H9 (cell line): ENCODE data around the gene OSGIN1. TPM values are rescaled to one million over a fixed set of nuclear protein-coding genes. Genes with fewer than 3 reads are reported as not detected.

Experiments
- DNase-seq: peaks from one replicate; pipeline ENCODE4 v3.0.0-alpha.2; 2017
- H2AFZ ChIP-seq: one replicate; pipeline ENCODE4 v1.6.1; 2013; ENCODE audit warnings: mild to moderate bottlenecking, low read length, control low read depth, moderate library complexity
- H2AK5ac ChIP-seq: 2 replicates; pipeline ENCODE4 v1.6.1; 2013; ENCODE audit warnings: low read length, control low read depth, mixed read lengths; ENCODE audit not compliant: insufficient read length
- H2BK120ac ChIP-seq: one replicate; pipeline ENCODE4 v1.6.1; 2013; ENCODE audit warnings: low read depth, mild to moderate bottlenecking, low read length, control low read depth, inconsistent platforms; ENCODE audit not compliant: poor library complexity, severe bottlenecking
- H2BK12ac ChIP-seq: 2 replicates; pipeline ENCODE4 v1.6.1; 2013; ENCODE audit warnings: low read length, control low read depth, mixed read lengths, low read depth; ENCODE audit not compliant: insufficient read length
- H2BK15ac ChIP-seq: 2 replicates; pipeline ENCODE4 v1.6.1; 2013; ENCODE audit warnings: low read depth, low read length, control low read depth
- H2BK20ac ChIP-seq: one replicate; pipeline ENCODE4 v1.6.1; 2013; ENCODE audit warnings: low read depth, mild to moderate bottlenecking, low read length, control low read depth, inconsistent platforms; ENCODE audit not compliant: poor library complexity, severe bottlenecking
- H2BK5ac ChIP-seq: 2 replicates; pipeline ENCODE4 v1.6.1; 2013; ENCODE audit warnings: low read length, control low read depth, mixed read lengths; ENCODE audit not compliant: insufficient read length
- H3K14ac ChIP-seq: 2 replicates; pipeline ENCODE4 v1.6.1; 2013; ENCODE audit warnings: low read length, control low read depth; ENCODE audit not compliant: insufficient read depth
- H3K18ac ChIP-seq: 2 replicates; pipeline ENCODE4 v1.6.1; 2013; ENCODE audit warnings: low read depth, mild to moderate bottlenecking, mixed read lengths, low read length, control low read depth; ENCODE audit not compliant: insufficient read length
- H3K23ac ChIP-seq: 2 replicates; pipeline ENCODE4 v1.6.1; 2013; ENCODE audit warnings: low read length, control low read depth, mixed read lengths, low read depth; ENCODE audit not compliant: insufficient read length
- H3K23me2 ChIP-seq: 2 replicates; pipeline ENCODE4 v1.6.1; 2013; ENCODE audit warnings: low read depth, mild to moderate bottlenecking, mixed read lengths, low read length, control low read depth; ENCODE audit not compliant: insufficient read length, poor library complexity, severe bottlenecking
- H3K27ac ChIP-seq: 2 replicates; pipeline ENCODE4 v1.5.1; 2013; ENCODE audit warnings: low read length, control low read depth, mixed read lengths, low read depth; ENCODE audit not compliant: insufficient read length
- H3K27me3 ChIP-seq: 2 replicates; pipeline ENCODE4 v1.6.1; 2013; ENCODE audit warnings: low read length, control low read depth, inconsistent platforms; ENCODE audit not compliant: insufficient read depth
- H3K4ac ChIP-seq: 2 replicates; pipeline ENCODE4 v1.6.1; 2013; ENCODE audit warnings: low read depth, mild to moderate bottlenecking, control low read depth, inconsistent platforms, low read length, moderate library complexity
- H3K4me1 ChIP-seq: 2 replicates; pipeline ENCODE4 v1.6.1; 2013; ENCODE audit warnings: low read length, control low read depth, inconsistent platforms; ENCODE audit not compliant: insufficient read depth
- H3K4me2 ChIP-seq: 2 replicates; pipeline ENCODE4 v1.6.1; 2013; ENCODE audit warnings: low read length, control low read depth, mixed read lengths; ENCODE audit not compliant: insufficient read length, insufficient read depth
- H3K56ac ChIP-seq: 2 replicates; pipeline ENCODE4 v1.6.1; 2013; ENCODE audit warnings: low read depth, mild to moderate bottlenecking, mixed read lengths, low read length, control low read depth; ENCODE audit not compliant: insufficient read length
- H3K79me1 ChIP-seq: 2 replicates; pipeline ENCODE4 v1.6.1; 2013; ENCODE audit warnings: low read depth, mild to moderate bottlenecking, moderate library complexity, low read length, control low read depth, inconsistent platforms; ENCODE audit not compliant: insufficient read depth, poor library complexity, severe bottlenecking
- H3K79me2 ChIP-seq: 2 replicates; pipeline ENCODE4 v1.6.1; 2013; ENCODE audit warnings: low read length, control low read depth, inconsistent platforms; ENCODE audit not compliant: insufficient read depth
- H3K9ac ChIP-seq: 2 replicates; pipeline ENCODE4 v1.6.1; 2013; ENCODE audit warnings: low read length, control low read depth, mixed read lengths; ENCODE audit not compliant: insufficient read length; ENCODE audit errors: extremely low read depth
- H3K9me3 ChIP-seq: one replicate; pipeline ENCODE4 v1.6.1; 2013; ENCODE audit warnings: low read depth, low read length, inconsistent platforms; ENCODE audit not compliant: control insufficient read depth
- H3T11ph ChIP-seq: one replicate; pipeline ENCODE4 v1.6.1; 2013; ENCODE audit warnings: mild to moderate bottlenecking, low read length, control low read depth, inconsistent platforms
- H4K20me1 ChIP-seq: one replicate; pipeline ENCODE4 v1.6.1; 2013; ENCODE audit not compliant: control insufficient read depth, insufficient read length, insufficient read depth
- H4K5ac ChIP-seq: 2 replicates; pipeline ENCODE4 v1.6.1; 2013; ENCODE audit warnings: low read depth, mild to moderate bottlenecking, mixed read lengths, low read length, control low read depth; ENCODE audit not compliant: insufficient read length
- H4K8ac ChIP-seq: replicated peaks from 2 replicates; pipeline ENCODE4 v1.6.1; 2013; ENCODE audit warnings: low read length, control low read depth, mixed read lengths, low read depth; ENCODE audit not compliant: insufficient read length
- H4K91ac ChIP-seq: 2 replicates; pipeline ENCODE4 v1.6.1; 2013; ENCODE audit warnings: low read depth, mild to moderate bottlenecking, moderate library complexity, mixed read lengths, low read length, control low read depth; ENCODE audit not compliant: insufficient read length
- H3K27ac Mint-ChIP-seq, 3 experiments: 2 replicates in 2 of 3; 3 replicates in 1 of 3; pipeline ENCODE4 v1.8.0; 2020 to 2021; ENCODE audit warnings: mixed read lengths in 3 of 3, mild to moderate bottlenecking in 1 of 3, moderate library complexity in 1 of 3
- H3K27me3 Mint-ChIP-seq: 2 replicates; pipeline ENCODE4 v1.8.0; 2021; ENCODE audit warnings: low read depth, mild to moderate bottlenecking, moderate library complexity, mixed read lengths
- H3K36me3 Mint-ChIP-seq, 3 experiments: 2 replicates in 2 of 3; 3 replicates in 1 of 3; pipeline ENCODE4 v1.8.0; 2020 to 2021; ENCODE audit warnings: low read depth in 3 of 3, mixed read lengths in 3 of 3; ENCODE audit not compliant: insufficient read depth in 1 of 3
- H3K4me1 Mint-ChIP-seq, 2 experiments: 2 replicates each; pipeline ENCODE4 v1.8.0; 2020; ENCODE audit warnings: mixed read lengths in 2 of 2
- H3K4me3 Mint-ChIP-seq, 2 experiments: 2 replicates in 1 of 2; 3 replicates in 1 of 2; pipeline ENCODE4 v1.8.0; 2020 to 2021; ENCODE audit warnings: mild to moderate bottlenecking in 2 of 2, mixed read lengths in 2 of 2, moderate library complexity in 1 of 2
- H3K9me3 Mint-ChIP-seq, 2 experiments: 2 replicates in 1 of 2; 3 replicates in 1 of 2; pipeline ENCODE4 v1.8.0; 2020; ENCODE audit warnings: mild to moderate bottlenecking in 2 of 2, mixed read lengths in 2 of 2, moderate library complexity in 1 of 2
- CTCF ChIP-seq: fragments of 200-600 bp; sonication (generic); conservative IDR thresholded peaks from 3 replicates; pipeline ENCODE4 v1.8.0; 2021; ENCODE audit warnings: antibody characterized with exemption, mild to moderate bottlenecking
- WGBS: extraction: QIAGEN DNeasy Blood & Tissue Kit; methylation state at CpG from one replicate; pipeline ENCODE4 v1.1.7; 2013; ENCODE audit warnings: missing lambda C conversion rate, low lambda C conversion rate, mixed read lengths; ENCODE audit not compliant: insufficient read length; ENCODE audit errors: extremely low coverage; 5-methylcytosine and 5-hydroxymethylcytosine counted together
- total RNA-seq: library from RNA; stranded (reverse); gene quantifications from 2 replicates; pipeline ENCODE4 v1.2.1, GENCODE V29; 2021

OSGIN1 gene
- total RNA-seq, 1 experiment from 2014 or later = 0.63 TPM

GRCh38 chr16:83925957-83926725, 26.9 kb upstream of the OSGIN1 start:
- peak overlapping the region in 1 of 2 experiments; percentile 79; a peak in 2 of 5 replicates for H3K4me3 Mint-ChIP-seq

More at GRCh38 chr16:83925957-83926725, 26.9 kb upstream of the OSGIN1 start:
- peaks cover 2% of the 10 kb centered on the region; the same call in 1 of the 2 replicates for H3K27me3 Mint-ChIP-seq
- no peak overlapping the region for H3K56ac ChIP-seq
- no peak overlapping the region for H3K27ac ChIP-seq
- H2BK120ac ChIP-seq = no peak overlapping the region
- H3K27me3 ChIP-seq = no peaks in the 10 kb centered on the region
- no peak overlapping the region for H4K5ac ChIP-seq
- H2BK15ac ChIP-seq = no peak overlapping the region
- no peak overlapping the region for H2AK5ac ChIP-seq
- no peak overlapping the region; the same call in 1 of the 2 replicates for H3K14ac ChIP-seq
- TF ChIP-seq CTCF = no peak
- H3K79me1 ChIP-seq = no peaks in the 10 kb centered on the region
- H3K4ac ChIP-seq = no peak overlapping the region
- H3K23me2 ChIP-seq = peaks cover 4% of the 10 kb centered on the region
- no peak overlapping the region for H3T11ph ChIP-seq
- no peak overlapping the region for H2AFZ ChIP-seq
- no peak overlapping the region for H2BK5ac ChIP-seq
- no peak overlapping the region for H3K9ac ChIP-seq
- H3K79me2 ChIP-seq = no peaks in the 10 kb centered on the region
- no peak overlapping the region for H4K91ac ChIP-seq
- H3K27ac Mint-ChIP-seq = peak overlapping the region in 2 of 3 experiments; percentile 17 to 70; a peak in 3 of 7 replicates
- H3K9me3 ChIP-seq = no peaks in the 10 kb centered on the region
- H3K36me3 Mint-ChIP-seq = peaks cover 2 to 10% (median 5%) of the 10 kb centered on the region in 3 experiments; a peak in 6 of 7 replicates
- DNase-seq = no peak
- no peaks in the 10 kb centered on the region for H3K4me1 ChIP-seq
- no peak overlapping the region for H2BK20ac ChIP-seq
- no peaks in the 10 kb centered on the region for H4K20me1 ChIP-seq
- H3K9me3 Mint-ChIP-seq = no peaks in the 10 kb centered on the region
- H3K18ac ChIP-seq = no peak overlapping the region
- no peak overlapping the region for H3K23ac ChIP-seq
- no peak overlapping the region for H2BK12ac ChIP-seq
- peaks cover 16 to 30% of the 10 kb centered on the region in 2 experiments for H3K4me1 Mint-ChIP-seq
- H3K4me2 ChIP-seq = no peak overlapping the region
- no CpG with 5 or more reads among the region's 27 CpGs for WGBS
- no peak overlapping the region for H4K8ac ChIP-seq
